KOPT-K1 (cell line): ENCODE measurements around the gene FGF14.

ENCODE experiments used
- H3K27ac ChIP-seq: fragments of 200-600 bp; sonication (generic); 2 replicates; pipeline ENCODE4 v1.5.1; 2016; ENCODE audit warnings: antibody characterized with exemption, mild to moderate bottlenecking, low read depth, low read length; ENCODE audit not compliant: poor library complexity, severe bottlenecking
- H3K36me3 ChIP-seq: fragments of 200-600 bp; sonication (generic); 2 replicates; pipeline ENCODE4 v1.5.1; 2017; ENCODE audit warnings: antibody characterized with exemption, mild to moderate bottlenecking, low read length, moderate library complexity; ENCODE audit not compliant: insufficient read depth
- H3K9me3 ChIP-seq: fragments of 200-600 bp; sonication (generic); 2 replicates; pipeline ENCODE4 v1.5.1; 2017; ENCODE audit warnings: antibody characterized with exemption, low read length, mild to moderate bottlenecking; ENCODE audit not compliant: insufficient read depth, poor library complexity, severe bottlenecking

The FGF14 gene

GRCh38 chr13:101945435-101945834 lies 456.4 kb downstream of the FGF14 start:
- no peak overlapping the region for H3K27ac ChIP-seq

GRCh38 chr13:101944521-101944920 lies 457.3 kb downstream of the FGF14 start:
- Histone ChIP-seq H3K27ac (no peak overlapping the region), H3K9me3 (no peaks in the 10 kb centered on the region), H3K36me3 (no peaks in the 10 kb centered on the region)

More at GRCh38 chr13:101945435-101945834, 456.4 kb downstream of the FGF14 start:
- H3K36me3 ChIP-seq: no peaks in the 10 kb centered on the region
- H3K9me3 ChIP-seq: no peaks in the 10 kb centered on the region

GRCh38 chr13:101942535-101943157 lies 459.2 kb downstream of the FGF14 start:
- H3K9me3 ChIP-seq: no peaks in the 10 kb centered on the region
- no peak overlapping the region for H3K27ac ChIP-seq
- no peaks in the 10 kb centered on the region for H3K36me3 ChIP-seq

GRCh38 chr13:101942038-101942437 lies 459.8 kb downstream of the FGF14 start:
- H3K9me3 ChIP-seq: no peaks in the 10 kb centered on the region
- H3K27ac ChIP-seq: no peak overlapping the region
- no peaks in the 10 kb centered on the region for H3K36me3 ChIP-seq

- no peaks in the 10 kb centered on the region for H3K36me3 ChIP-seq
- H3K9me3 ChIP-seq: no peaks in the 10 kb centered on the region
- H3K27ac ChIP-seq: no peak overlapping the region
These were observed 460.6 kb downstream of the FGF14 start for GRCh38 chr13:101941095-101941783.

- no peak overlapping the region for H3K27ac ChIP-seq
- H3K9me3 ChIP-seq: no peaks in the 10 kb centered on the region
- H3K36me3 ChIP-seq: no peaks in the 10 kb centered on the region
These were observed 462.5 kb downstream of the FGF14 start for GRCh38 chr13:101939370-101939769.

GRCh38 chr13:101935828-101936227 lies 466.0 kb downstream of the FGF14 start:
- no peaks in the 10 kb centered on the region for H3K36me3 ChIP-seq
- no peak overlapping the region for H3K27ac ChIP-seq
- H3K9me3 ChIP-seq: no peaks in the 10 kb centered on the region

GRCh38 chr13:101931186-101931585 lies 470.7 kb downstream of the FGF14 start:
- Histone ChIP-seq H3K36me3 (no peaks in the 10 kb centered on the region), H3K9me3 (no peaks in the 10 kb centered on the region)

GRCh38 chr13:101930331-101930730 lies 471.5 kb downstream of the FGF14 start:
- Histone ChIP-seq H3K9me3 (no peaks in the 10 kb centered on the region), H3K36me3 (no peaks in the 10 kb centered on the region), H3K27ac (no peak overlapping the region)

More at GRCh38 chr13:101931186-101931585, 470.7 kb downstream of the FGF14 start:
- no peak overlapping the region for H3K27ac ChIP-seq

- no peak overlapping the region for H3K27ac ChIP-seq
These were observed 476.1 kb downstream of the FGF14 start for GRCh38 chr13:101925731-101926130.

GRCh38 chr13:101919541-101920181 lies 482.2 kb downstream of the FGF14 start:
- no peaks in the 10 kb centered on the region for H3K36me3 ChIP-seq
- no peak overlapping the region for H3K27ac ChIP-seq
- peaks cover 8% of the 10 kb centered on the region for H3K9me3 ChIP-seq

More at GRCh38 chr13:101925731-101926130, 476.1 kb downstream of the FGF14 start:
- H3K9me3 ChIP-seq: no peaks in the 10 kb centered on the region
- no peaks in the 10 kb centered on the region for H3K36me3 ChIP-seq

GRCh38 chr13:101917833-101918661 lies 483.8 kb downstream of the FGF14 start:
- peaks cover 8% of the 10 kb centered on the region for H3K9me3 ChIP-seq
- no peaks in the 10 kb centered on the region for H3K36me3 ChIP-seq
- H3K27ac ChIP-seq: no peak overlapping the region

GRCh38 chr13:101917475-101917810 lies 484.4 kb downstream of the FGF14 start:
- peaks cover 8% of the 10 kb centered on the region for H3K9me3 ChIP-seq
- H3K36me3 ChIP-seq: no peaks in the 10 kb centered on the region
- H3K27ac ChIP-seq: no peak overlapping the region

GRCh38 chr13:101916775-101917474 lies 484.9 kb downstream of the FGF14 start:
- H3K36me3 ChIP-seq: no peaks in the 10 kb centered on the region
- no peak overlapping the region for H3K27ac ChIP-seq
- H3K9me3 ChIP-seq: peaks cover 8% of the 10 kb centered on the region
